Measurements from ENCODE around the gene HSPB1. TPM values are rescaled to one million over a fixed set of nuclear protein-coding genes. Genes with fewer than 3 reads are reported as not detected.

The HSPB1 gene
- total RNA-seq, 6 experiments from 2014 or later: 1,016 to 1,211 (median 1,126) TPM

GRCh38 chr7:76327610-76328009 is 25.1 kb downstream of the HSPB1 start:
- Mint-ChIP-seq H3K9me3 (no peaks in the 10 kb centered on the region), H3K36me3 (ENCODE audit: low read depth) (peaks cover 50% of the 10 kb centered on the region), H3K4me1 (ENCODE audit: low read depth) (peaks cover 65% of the 10 kb centered on the region), H3K27me3 (ENCODE audit: insufficient read depth) (peaks cover 2% of the 10 kb centered on the region; the same call in 1 of the 2 replicates), H3K27ac (peak overlapping the region; percentile 76), H3K4me3 (no peak overlapping the region)
- no peak for DNase-seq
- TF ChIP-seq CTCF (IDR thresholded peaks at IDR 0.05): no peak

DNA sequence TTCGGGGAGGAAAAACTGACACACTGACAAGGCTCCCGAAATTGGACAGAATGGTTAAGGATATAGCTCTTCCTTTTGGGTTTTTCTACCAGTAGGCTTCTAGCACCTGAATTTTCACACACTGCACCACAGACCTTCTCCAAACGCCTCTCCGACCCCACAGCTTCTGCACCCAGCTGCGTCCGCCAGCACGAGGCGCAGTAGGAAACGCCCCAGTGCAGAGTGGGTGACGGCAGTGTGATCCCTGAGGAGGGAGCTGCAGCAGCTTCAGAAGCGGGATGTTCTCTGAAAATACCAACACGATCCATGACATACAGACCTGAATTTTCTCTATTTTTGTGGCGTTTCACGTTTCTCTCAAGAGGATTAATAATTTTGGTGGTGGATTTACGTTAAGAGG is 25.9 kb downstream of the HSPB1 start:
- TF ChIP-seq CTCF (IDR thresholded peaks at IDR 0.05): no peak
- Mint-ChIP-seq H3K27me3 (ENCODE audit: insufficient read depth) (peaks cover 3% of the 10 kb centered on the region), H3K4me1 (ENCODE audit: low read depth) (peaks cover 60% of the 10 kb centered on the region), H3K9me3 (no peaks in the 10 kb centered on the region), H3K36me3 (ENCODE audit: low read depth) (peaks cover 53% of the 10 kb centered on the region), H3K27ac (no peak overlapping the region; the same call in 1 of the 2 replicates), H3K4me3 (no peak overlapping the region)
- no peak for DNase-seq

- H3K4me3 Mint-ChIP-seq: no peak overlapping the region
- no peaks in the 10 kb centered on the region for H3K9me3 Mint-ChIP-seq
- peaks cover 56% of the 10 kb centered on the region for H3K4me1 Mint-ChIP-seq (ENCODE audit: low read depth)
- TF ChIP-seq CTCF (IDR thresholded peaks at IDR 0.05): no peak
- DNase-seq: no peak
- H3K27ac Mint-ChIP-seq: no peak overlapping the region
- H3K36me3 Mint-ChIP-seq (ENCODE audit: low read depth): peaks cover 56% of the 10 kb centered on the region
- peaks cover 3% of the 10 kb centered on the region for H3K27me3 Mint-ChIP-seq (ENCODE audit: insufficient read depth)
Measured at GRCh38 chr7:76329479-76329878, 27.0 kb downstream of the HSPB1 start.

DNA sequence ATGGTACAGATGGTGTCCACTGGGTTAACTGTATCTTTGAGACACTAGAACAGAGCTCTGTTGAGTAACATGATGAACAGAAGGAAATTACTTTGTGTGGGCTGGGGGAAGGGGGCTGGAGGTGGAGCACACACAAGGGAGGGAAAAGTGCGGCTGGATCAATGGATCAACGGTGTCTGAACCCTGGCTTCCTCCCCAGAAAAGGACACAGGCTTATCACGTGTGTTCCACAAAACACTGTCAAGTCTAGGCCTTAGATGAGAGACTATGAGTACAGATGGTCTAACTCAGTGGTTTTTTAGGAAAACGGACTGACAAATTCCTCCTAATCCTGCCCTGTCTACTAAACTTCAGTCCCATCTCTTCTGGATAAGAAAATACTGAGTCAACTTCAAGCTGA is 27.8 kb downstream of the HSPB1 start:
- no peak for TF ChIP-seq CTCF (IDR thresholded peaks at IDR 0.05)
- peaks cover 52% of the 10 kb centered on the region for H3K36me3 Mint-ChIP-seq (ENCODE audit: low read depth)
- peaks cover 3% of the 10 kb centered on the region for H3K27me3 Mint-ChIP-seq (ENCODE audit: insufficient read depth)
- peaks cover 48% of the 10 kb centered on the region for H3K4me1 Mint-ChIP-seq (ENCODE audit: low read depth)
- H3K27ac Mint-ChIP-seq: peak overlapping the region; percentile 24; the same call in 1 of the 2 replicates
- H3K4me3 Mint-ChIP-seq: no peak overlapping the region
- no peak for DNase-seq
- H3K9me3 Mint-ChIP-seq: no peaks in the 10 kb centered on the region

DNA sequence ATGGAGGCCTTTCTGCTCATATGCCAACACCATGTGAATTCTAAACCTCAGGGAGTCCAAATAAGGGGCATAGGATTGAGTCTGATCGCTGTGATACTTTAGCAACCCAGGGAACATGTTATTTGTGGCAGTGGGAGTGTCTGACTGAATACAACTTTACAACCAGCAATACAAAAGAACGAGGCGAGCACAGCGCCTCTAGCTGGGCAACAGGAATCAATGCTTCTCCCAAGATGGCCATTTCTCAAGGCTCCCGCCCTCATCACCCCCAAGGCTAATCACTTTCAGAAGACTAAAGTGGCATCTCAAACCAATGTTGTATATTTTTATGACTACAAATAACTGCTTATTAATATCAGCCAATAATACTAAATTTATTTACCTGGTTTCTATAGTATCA is 28.2 kb downstream of the HSPB1 start:
- Mint-ChIP-seq H3K4me1 (ENCODE audit: low read depth) (peaks cover 48% of the 10 kb centered on the region), H3K27ac (peak overlapping the region; percentile 24; the same call in 1 of the 2 replicates), H3K9me3 (no peaks in the 10 kb centered on the region), H3K36me3 (ENCODE audit: low read depth) (peaks cover 52% of the 10 kb centered on the region), H3K27me3 (ENCODE audit: insufficient read depth) (peaks cover 3% of the 10 kb centered on the region), H3K4me3 (no peak overlapping the region)
- TF ChIP-seq CTCF (IDR thresholded peaks at IDR 0.05): peak; percentile 40
- DNase-seq: no peak

- Mint-ChIP-seq H3K4me3 (no peak overlapping the region), H3K36me3 (ENCODE audit: low read depth) (peaks cover 49% of the 10 kb centered on the region), H3K27me3 (ENCODE audit: insufficient read depth) (peaks cover 3% of the 10 kb centered on the region), H3K4me1 (ENCODE audit: low read depth) (peaks cover 42% of the 10 kb centered on the region), H3K9me3 (no peaks in the 10 kb centered on the region), H3K27ac (0 out of 2 replicates have a peak overlapping the region, but pooled peaks have one; percentile 13)
- no peak for DNase-seq
- no peak for TF ChIP-seq CTCF (IDR thresholded peaks at IDR 0.05)
Measured at GRCh38 chr7:76332078-76332477, 29.6 kb downstream of the HSPB1 start.

Data from HFFc6 (cell line).